IMR-90 (cell line): Measurements from ENCODE around the gene IL37. TPM values are rescaled to one million over a fixed set of nuclear protein-coding genes. Genes with fewer than 3 reads are reported as not detected.

ENCODE experiments used
- ATAC-seq: fragments of 200-7000 bp; cut with Tn5 transposase; 2 replicates; pipeline ENCODE4 v1.9.1; 2020; ENCODE audit warnings: low read depth, mild to moderate bottlenecking, moderate library complexity
- BruUV-seq: library from RNA; stranded (reverse); fragments of 400-500 nt; replicated peaks from 2 replicates; lab custom pipeline; 2021; lab: Mats Ljungman, UMichigan
- CTCF ChIA-PET: fragments of 300-600 bp; formaldehyde crosslinking; extraction: SDS; loops from one replicate; lab custom pipeline; 2021; ENCODE audit warnings: antibody characterized with exemption; lab: Yijun Ruan, JAX
- POLR2A ChIA-PET: fragments of 300-600 bp; sonication (Branson Sonifier 250); formaldehyde crosslinking; loops from one replicate; lab custom pipeline; 2022; ENCODE audit warnings: antibody characterized with exemption; ENCODE audit not compliant: unreplicated experiment; lab: Charles Lee
- DNase-seq: peaks from one replicate; pipeline ENCODE4 v3.0.0; 2013
- H2AFZ ChIP-seq: replicated peaks from 2 replicates; pipeline ENCODE3; 2013; ENCODE audit warnings: low read length, mild to moderate bottlenecking; ENCODE audit not compliant: poor library complexity
- H2AK5ac ChIP-seq: 2 replicates; pipeline ENCODE4 v1.6.1; 2013; ENCODE audit warnings: low read depth, low read length, inconsistent platforms
- H2AK9ac ChIP-seq: replicated peaks from 2 replicates; pipeline ENCODE3; 2013; ENCODE audit warnings: mild to moderate bottlenecking, low read depth, low read length, moderate library complexity; ENCODE audit not compliant: poor library complexity
- H2BK120ac ChIP-seq: 2 replicates; pipeline ENCODE4 v1.6.1; 2013; ENCODE audit warnings: low read depth, low read length, inconsistent platforms
- H2BK15ac ChIP-seq: 3 replicates; pipeline ENCODE4 v1.6.1; 2013; ENCODE audit warnings: low read depth, low read length, inconsistent platforms
- H2BK20ac ChIP-seq: 2 replicates; pipeline ENCODE4 v1.6.1; 2013; ENCODE audit warnings: low read depth, mild to moderate bottlenecking, inconsistent platforms, low read length, moderate library complexity
- H2BK5ac ChIP-seq: 2 replicates; pipeline ENCODE4 v1.6.1; 2013; ENCODE audit warnings: mild to moderate bottlenecking, low read depth, low read length, inconsistent platforms; ENCODE audit not compliant: poor library complexity, severe bottlenecking
- H3K14ac ChIP-seq: replicated peaks from 2 replicates; pipeline ENCODE4 v1.6.1; 2013; ENCODE audit warnings: low read depth, low read length, inconsistent platforms
- H3K18ac ChIP-seq: 2 replicates; pipeline ENCODE4 v1.6.1; 2013; ENCODE audit warnings: low read depth, low read length, control low read depth
- H3K23ac ChIP-seq: 2 replicates; pipeline ENCODE4 v1.6.1; 2013; ENCODE audit warnings: low read depth, low read length, inconsistent platforms
- H3K27ac ChIP-seq: 2 replicates; pipeline ENCODE4 v1.5.1; 2013; ENCODE audit warnings: mild to moderate bottlenecking, control low read depth, low read length; ENCODE audit not compliant: insufficient read depth
- H3K27me3 ChIP-seq: 2 replicates; pipeline ENCODE4 v1.6.1; 2013; ENCODE audit warnings: low read length; ENCODE audit not compliant: control insufficient read depth, insufficient read depth
- H3K36me3 ChIP-seq: 2 replicates; pipeline ENCODE4 v1.6.1; 2013; ENCODE audit warnings: low read length, mixed read lengths; ENCODE audit not compliant: control insufficient read depth, insufficient read depth
- H3K4ac ChIP-seq: 2 replicates; pipeline ENCODE4 v1.6.1; 2013; ENCODE audit warnings: low read depth, low read length, inconsistent platforms
- H3K4me1 ChIP-seq: 2 replicates; pipeline ENCODE4 v1.6.1; 2013; ENCODE audit warnings: low read length, mixed read lengths; ENCODE audit not compliant: control insufficient read depth, insufficient read depth
- H3K4me2 ChIP-seq: 2 replicates; pipeline ENCODE4 v1.6.1; 2013; ENCODE audit warnings: low read depth, mild to moderate bottlenecking, control low read depth, low read length, moderate library complexity
- H3K4me3 ChIP-seq: 2 replicates; pipeline ENCODE4 v1.5.1; 2013; ENCODE audit warnings: low read depth, mild to moderate bottlenecking, control low read depth, low read length, moderate library complexity; ENCODE audit not compliant: insufficient read depth
- H3K56ac ChIP-seq: 2 replicates; pipeline ENCODE4 v1.6.1; 2013; ENCODE audit warnings: low read length, inconsistent platforms; ENCODE audit not compliant: insufficient read depth; ENCODE audit errors: extremely low read depth
- H3K79me1 ChIP-seq, 2 experiments: 2 replicates each; pipeline ENCODE4 v1.6.1; 2013; ENCODE audit warnings: low read length in 2 of 2, inconsistent platforms in 1 of 2, low read depth in 1 of 2
- H3K9ac ChIP-seq: 2 replicates; pipeline ENCODE4 v1.6.1; 2013; ENCODE audit warnings: low read depth, low read length, control low read depth
- H3K9me1 ChIP-seq: 2 replicates; pipeline ENCODE4 v1.6.1; 2013; ENCODE audit warnings: low read length, inconsistent platforms; ENCODE audit not compliant: insufficient read depth
- H3K9me3 ChIP-seq: 2 replicates; pipeline ENCODE4 v1.6.1; 2013; ENCODE audit warnings: low read length; ENCODE audit not compliant: control insufficient read depth, insufficient read depth
- H4K20me1 ChIP-seq: 2 replicates; pipeline ENCODE4 v1.6.1; 2013; ENCODE audit warnings: low read length, inconsistent platforms; ENCODE audit not compliant: insufficient read depth
- H4K5ac ChIP-seq: 2 replicates; pipeline ENCODE4 v1.6.1; 2013; ENCODE audit warnings: mild to moderate bottlenecking, low read depth, low read length, control low read depth
- H4K8ac ChIP-seq, 2 experiments: 2 replicates each; pipeline ENCODE4 v1.6.1; 2013; ENCODE audit warnings: low read depth in 2 of 2, low read length in 2 of 2, control low read depth in 1 of 2, inconsistent platforms in 1 of 2
- H4K91ac ChIP-seq: 2 replicates; pipeline ENCODE4 v1.6.1; 2013; ENCODE audit warnings: low read depth, low read length, inconsistent platforms; ENCODE audit not compliant: insufficient read depth
- CEBPB ChIP-seq: IDR thresholded peaks from 2 replicates; pipeline ENCODE4 v1.6.1; 2012; ENCODE audit warnings: low read depth, low read length, improper control_type of control experiment
- ELK1 ChIP-seq: fragments of 150-350 bp; IDR thresholded peaks from 2 replicates; pipeline ENCODE4 v1.6.1; 2016; ENCODE audit warnings: low read depth, mild to moderate bottlenecking, low read length, moderate library complexity, borderline replicate concordance
- MAFK ChIP-seq: IDR thresholded peaks from 2 replicates; pipeline ENCODE4 v1.6.1; 2012; ENCODE audit warnings: low read depth, low read length, improper control_type of control experiment
- MAZ ChIP-seq: IDR thresholded peaks from 2 replicates; pipeline ENCODE4 v1.6.1; 2012; ENCODE audit warnings: low read depth, mild to moderate bottlenecking, low read length, improper control_type of control experiment, moderate library complexity, borderline replicate concordance
- WGBS, 2 experiments: methylation state at CpG; one replicate each; pipeline versions ENCODE4 v1.1.5 to v1.1.7; 2013; ENCODE audit warnings: missing lambda C conversion rate in 2 of 2; ENCODE audit not compliant: insufficient read length in 1 of 2; ENCODE audit errors: extremely low coverage in 2 of 2; 5-methylcytosine and 5-hydroxymethylcytosine counted together
- dilution Hi-C: fragments of 300-500 bp; cut with HindIII; formaldehyde crosslinking; loops from one replicate; pipeline ENCODE4 v1.14.3; 2018; ENCODE audit warnings: low sequenced_read_pairs; ENCODE audit not compliant: unreplicated experiment
- in situ Hi-C: fragments of 300-500 bp; cut with MboI; formaldehyde crosslinking; loops from 3 replicates; pipeline ENCODE4 v1.14.3; 2019; ENCODE audit warnings: low sequenced_read_pairs, inconsistent platforms, mixed read lengths
- intact Hi-C: fragments of 100-400 bp; cut with micrococcal nuclease; formaldehyde crosslinking; loops from 2 replicates; pipeline ENCODE4 v1.10.0; 2022
- polyA plus RNA-seq, 3 experiments: library from polyadenylated mRNA; depleted of rRNA; stranded (reverse); fragments of >200 nt; gene quantifications; 2 replicates each; pipeline ENCODE4 v1.2.3, GENCODE V29; 2012; ENCODE audit warnings: low replicate concordance in 1 of 3
- total RNA-seq: library from RNA; depleted of rRNA; stranded (reverse); fragments of >200 nt; gene quantifications from 2 replicates; pipeline ENCODE4 v1.2.3, GENCODE V29; 2012

IL37 gene
- total and polyA plus RNA-seq, 2 of the 4 experiments (the other 2 are of a cell fraction) = 0.15 TPM; not detected in 1

GRCh38 chr2:112936927-112937232 lies 25.9 kb downstream of the IL37 start:
- POLR2A ChIA-PET = no interaction called here
- in situ Hi-C loops = no loop called here
- CTCF ChIA-PET = no interaction called here

More at GRCh38 chr2:112936927-112937232, 25.9 kb downstream of the IL37 start:
- H3K27ac ChIP-seq = no peak overlapping the region
- no peak overlapping the region for H2BK120ac ChIP-seq
- DNase-seq (no peak), ATAC-seq (no peak)
- no peak overlapping the region for H4K5ac ChIP-seq
- no peak overlapping the region for H2BK20ac ChIP-seq
- no peak overlapping the region for H3K9ac ChIP-seq
- no peak overlapping the region for H2BK5ac ChIP-seq
- no peak overlapping the region for H2BK15ac ChIP-seq
- H3K4ac ChIP-seq = no peak overlapping the region
- H3K4me1 ChIP-seq = no peaks in the 10 kb centered on the region
- H3K18ac ChIP-seq = no peak overlapping the region
- no peak overlapping the region for H2AK5ac ChIP-seq
- H2AK9ac ChIP-seq = no peak overlapping the region
- WGBS, 2 experiments = no CpG with 5 or more reads among the region's 2 CpGs
- BruUV-seq = no TSS peak
- dilution Hi-C loops = no loop called here
- peaks cover 12% of the 10 kb centered on the region for H3K27me3 ChIP-seq
- no peaks in the 10 kb centered on the region for H3K36me3 ChIP-seq
- H4K91ac ChIP-seq = no peak overlapping the region
- TF ChIP-seq MAZ (no peak), MAFK (no peak), CEBPB (no peak), ELK1 (no peak)
- H3K9me3 ChIP-seq = no peaks in the 10 kb centered on the region
- intact Hi-C loops = no loop called here
- no peak overlapping the region for H3K14ac ChIP-seq
- H2AFZ ChIP-seq = no peak overlapping the region
- H4K20me1 ChIP-seq = no peaks in the 10 kb centered on the region
- no peak overlapping the region for H3K4me3 ChIP-seq
- H4K8ac ChIP-seq = no peak overlapping the region
- H3K56ac ChIP-seq = no peak overlapping the region
- H3K9me1 ChIP-seq = no peaks in the 10 kb centered on the region
- no peaks in the 10 kb centered on the region for H3K79me1 ChIP-seq
- no peak overlapping the region for H3K4me2 ChIP-seq
- H3K23ac ChIP-seq = no peak overlapping the region
